IPS-20b (cell line): Measurements from ENCODE around the gene CUBN.
A peak's percentile ranks its signal among the peaks of the same experiment; 100 is the strongest.

ENCODE experiments used
- H3K27ac ChIP-seq: one replicate; pipeline ENCODE4 v1.5.1; 2013; ENCODE audit warnings: low read length
- H3K27me3 ChIP-seq: 2 replicates; pipeline ENCODE4 v1.6.1; 2013; ENCODE audit warnings: mild to moderate bottlenecking, low read length, inconsistent platforms; ENCODE audit not compliant: insufficient read depth
- H3K36me3 ChIP-seq: 2 replicates; pipeline ENCODE4 v1.6.1; 2013; ENCODE audit warnings: low read depth, mild to moderate bottlenecking, inconsistent platforms, low read length, moderate library complexity; ENCODE audit not compliant: insufficient read depth
- H3K4me1 ChIP-seq: 2 replicates; pipeline ENCODE4 v1.6.1; 2013; ENCODE audit warnings: mild to moderate bottlenecking, control low read depth, inconsistent platforms, low read length, moderate library complexity; ENCODE audit not compliant: insufficient read depth
- H3K4me3 ChIP-seq: 2 replicates; pipeline ENCODE4 v1.5.1; 2013; ENCODE audit warnings: mild to moderate bottlenecking, low read length, inconsistent platforms
- H3K9ac ChIP-seq: 2 replicates; pipeline ENCODE4 v1.6.1; 2013; ENCODE audit warnings: low read depth, mild to moderate bottlenecking, inconsistent platforms, low read length, moderate library complexity
- H3K9me3 ChIP-seq: 2 replicates; pipeline ENCODE4 v1.6.1; 2013; ENCODE audit warnings: mild to moderate bottlenecking, low read depth, low read length, inconsistent platforms; ENCODE audit not compliant: insufficient read depth

The CUBN gene

DNA sequence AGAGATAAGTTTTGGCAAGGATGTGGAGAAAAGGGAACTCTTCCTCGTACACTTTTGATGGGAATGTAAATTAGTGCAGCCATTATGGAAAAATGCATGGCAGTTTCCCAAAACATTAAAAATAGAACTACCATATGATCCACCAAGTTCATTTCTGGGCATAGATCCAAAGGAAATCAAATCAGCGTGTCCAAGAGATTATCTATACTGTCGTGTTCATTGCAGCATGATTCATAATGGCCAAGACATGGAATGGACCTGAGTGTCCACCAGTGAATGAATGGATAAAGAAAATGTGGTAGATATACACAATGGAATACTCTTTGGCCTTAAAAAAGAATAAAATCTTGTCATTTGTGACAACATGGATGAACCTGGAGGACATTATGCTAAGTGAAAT is 242.0 kb downstream of the CUBN start:
- Histone ChIP-seq H3K9ac (no peak overlapping the region), H3K4me3 (no peak overlapping the region), H3K27me3 (no peaks in the 10 kb centered on the region), H3K36me3 (no peaks in the 10 kb centered on the region), H3K27ac (no peak overlapping the region), H3K9me3 (no peaks in the 10 kb centered on the region), H3K4me1 (0 out of 2 replicates have a peak, but pooled peaks cover 3% of the 10 kb centered on the region)

DNA sequence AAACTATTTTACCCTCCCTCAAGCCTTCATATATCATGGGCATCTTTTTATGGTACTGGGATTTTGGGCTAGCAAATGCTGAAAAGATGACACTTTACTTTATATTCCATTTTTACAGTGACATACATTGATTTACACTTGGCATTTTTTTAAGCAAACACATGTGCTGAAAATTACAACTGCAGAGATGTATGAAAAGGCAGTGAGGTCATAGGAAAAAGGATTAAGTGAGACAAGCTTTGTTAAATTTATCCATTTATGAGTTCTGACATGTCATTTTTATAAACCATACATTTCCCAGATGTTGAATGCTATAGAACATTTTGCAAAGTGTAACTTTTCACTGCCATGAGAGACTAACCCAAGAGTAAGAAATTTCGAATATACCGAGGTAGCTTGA is 243.6 kb downstream of the CUBN start:
- no peaks in the 10 kb centered on the region for H3K27me3 ChIP-seq
- 0 out of 2 replicates have a peak, but pooled peaks cover 1% of the 10 kb centered on the region for H3K4me1 ChIP-seq
- H3K27ac ChIP-seq, result no peak overlapping the region
- H3K9me3 ChIP-seq, result no peaks in the 10 kb centered on the region
- no peak overlapping the region for H3K9ac ChIP-seq
- no peak overlapping the region for H3K4me3 ChIP-seq
- no peaks in the 10 kb centered on the region for H3K36me3 ChIP-seq

DNA sequence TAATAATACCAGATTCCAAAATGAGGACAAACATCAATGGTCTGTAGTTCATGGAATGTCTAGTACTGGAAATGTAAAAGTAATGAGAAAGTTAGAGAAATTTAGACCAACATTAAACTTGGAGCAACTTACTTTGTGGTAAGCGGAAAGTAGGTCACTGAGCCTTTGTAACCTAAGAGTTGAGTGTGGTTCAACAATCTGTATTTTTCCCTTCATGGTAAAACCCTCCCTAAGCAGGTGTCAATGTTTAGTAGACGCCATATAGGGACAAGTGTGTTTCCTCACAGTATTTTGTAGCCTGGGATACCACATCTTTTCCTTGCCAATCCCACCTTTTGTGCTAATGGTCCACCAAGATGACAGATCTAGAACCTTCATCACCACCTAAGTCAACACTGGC is 245.1 kb downstream of the CUBN start:
- no peak overlapping the region for H3K9ac ChIP-seq
- H3K4me1 ChIP-seq, result no peaks in the 10 kb centered on the region
- H3K27ac ChIP-seq, result no peak overlapping the region
- H3K36me3 ChIP-seq, result no peaks in the 10 kb centered on the region
- H3K4me3 ChIP-seq, result no peak overlapping the region
- H3K27me3 ChIP-seq, result no peaks in the 10 kb centered on the region
- no peaks in the 10 kb centered on the region for H3K9me3 ChIP-seq

DNA sequence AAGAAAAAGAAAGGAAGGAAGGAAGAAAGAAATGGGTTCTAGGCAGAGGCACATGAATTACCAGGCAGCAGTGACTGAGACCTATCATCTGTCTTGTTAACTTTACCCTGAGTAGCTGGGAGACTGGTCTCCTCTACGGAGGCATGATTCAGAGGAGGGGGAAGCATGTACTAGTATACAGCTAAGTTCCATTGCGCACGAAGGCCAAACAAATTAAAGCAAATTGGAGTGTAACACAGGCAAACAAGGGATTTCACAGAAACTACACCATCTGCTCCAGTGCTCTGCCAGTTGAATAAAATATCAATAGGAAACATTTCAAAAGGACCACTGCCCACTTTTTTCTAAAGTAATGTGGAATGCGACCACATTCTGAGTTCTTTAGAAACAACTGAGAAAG is 246.5 kb downstream of the CUBN start:
- Histone ChIP-seq H3K4me3 (no peak overlapping the region), H3K4me1 (no peaks in the 10 kb centered on the region), H3K9ac (no peak overlapping the region), H3K27me3 (no peaks in the 10 kb centered on the region), H3K36me3 (no peaks in the 10 kb centered on the region), H3K27ac (no peak overlapping the region), H3K9me3 (no peaks in the 10 kb centered on the region)

DNA sequence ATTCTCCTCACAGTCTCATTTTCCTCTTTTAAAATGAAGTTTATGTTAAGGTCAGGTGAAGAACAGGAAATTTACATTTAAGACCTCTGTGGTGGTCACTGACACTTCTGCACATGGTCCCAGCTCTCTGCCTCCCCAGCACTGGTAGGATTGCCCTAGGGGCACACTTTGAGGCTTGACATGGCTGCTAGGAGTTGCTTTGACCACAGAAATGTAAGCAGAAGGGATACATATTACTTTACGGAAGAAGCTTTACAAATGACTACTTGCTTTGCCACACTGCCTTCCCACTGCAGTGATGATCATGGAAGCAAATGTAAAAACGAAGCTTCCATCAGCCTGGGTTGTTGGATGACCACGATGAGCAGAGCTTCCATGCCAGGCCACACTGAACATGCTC is 259.3 kb downstream of the CUBN start:
- H3K4me3 ChIP-seq, result no peak overlapping the region
- H3K27me3 ChIP-seq, result no peaks in the 10 kb centered on the region
- H3K9ac ChIP-seq, result no peak overlapping the region
- no peaks in the 10 kb centered on the region for H3K9me3 ChIP-seq
- H3K4me1 ChIP-seq, result peaks cover 25% of the 10 kb centered on the region
- no peak overlapping the region for H3K27ac ChIP-seq
- H3K36me3 ChIP-seq, result no peaks in the 10 kb centered on the region

DNA sequence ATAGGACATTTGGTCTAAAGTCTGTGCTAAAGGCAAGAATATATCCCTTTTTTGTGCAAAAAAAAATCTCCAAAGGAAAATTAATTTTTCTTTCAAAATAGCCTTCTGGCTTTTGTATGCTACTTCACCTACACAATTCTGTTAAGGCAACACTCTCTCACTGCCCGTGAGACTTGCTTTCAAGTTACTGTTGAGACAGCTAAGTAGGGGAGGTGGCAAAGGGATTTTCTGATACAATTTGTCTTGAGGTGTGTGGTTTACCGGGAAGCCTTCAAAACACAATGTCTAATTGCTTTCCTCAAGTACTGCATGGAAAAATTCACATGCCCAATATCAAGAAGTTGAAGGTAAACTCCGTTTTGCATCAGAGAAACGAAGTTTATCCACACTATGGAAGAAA is 261.6 kb downstream of the CUBN start:
- Histone ChIP-seq H3K27me3 (no peaks in the 10 kb centered on the region), H3K4me1 (peaks cover 25% of the 10 kb centered on the region), H3K36me3 (no peaks in the 10 kb centered on the region), H3K9ac (peak overlapping the region; percentile 31; the same call in 1 of the 2 replicates), H3K27ac (peak overlapping the region; percentile 24), H3K9me3 (no peaks in the 10 kb centered on the region), H3K4me3 (peak overlapping the region; percentile 46; the same call in 1 of the 2 replicates)

DNA sequence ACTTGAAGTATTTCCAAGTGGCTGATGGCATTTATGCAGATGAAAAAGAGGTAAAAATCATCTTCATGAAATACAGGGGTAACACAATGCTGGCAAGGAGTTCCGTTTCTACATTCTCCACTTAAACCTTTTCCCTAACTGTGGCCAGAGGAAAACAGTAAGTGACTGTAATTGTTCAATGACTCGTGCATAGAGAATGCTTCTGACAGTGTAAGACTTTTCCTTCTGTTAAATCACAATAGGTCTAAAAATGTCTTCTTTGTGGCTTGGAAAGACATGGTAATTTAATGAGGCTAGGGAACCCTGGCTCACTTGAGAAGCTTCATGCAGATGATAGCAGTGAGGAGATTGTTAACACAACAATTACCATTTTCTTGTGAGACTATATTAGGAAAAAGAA is 262.1 kb downstream of the CUBN start:
- peak overlapping the region; percentile 24 for H3K27ac ChIP-seq
- no peaks in the 10 kb centered on the region for H3K9me3 ChIP-seq
- peak overlapping the region; percentile 31; the same call in 1 of the 2 replicates for H3K9ac ChIP-seq
- peaks cover 25% of the 10 kb centered on the region for H3K4me1 ChIP-seq
- no peaks in the 10 kb centered on the region for H3K36me3 ChIP-seq
- no peaks in the 10 kb centered on the region for H3K27me3 ChIP-seq
- peak overlapping the region; percentile 46; the same call in 1 of the 2 replicates for H3K4me3 ChIP-seq

DNA sequence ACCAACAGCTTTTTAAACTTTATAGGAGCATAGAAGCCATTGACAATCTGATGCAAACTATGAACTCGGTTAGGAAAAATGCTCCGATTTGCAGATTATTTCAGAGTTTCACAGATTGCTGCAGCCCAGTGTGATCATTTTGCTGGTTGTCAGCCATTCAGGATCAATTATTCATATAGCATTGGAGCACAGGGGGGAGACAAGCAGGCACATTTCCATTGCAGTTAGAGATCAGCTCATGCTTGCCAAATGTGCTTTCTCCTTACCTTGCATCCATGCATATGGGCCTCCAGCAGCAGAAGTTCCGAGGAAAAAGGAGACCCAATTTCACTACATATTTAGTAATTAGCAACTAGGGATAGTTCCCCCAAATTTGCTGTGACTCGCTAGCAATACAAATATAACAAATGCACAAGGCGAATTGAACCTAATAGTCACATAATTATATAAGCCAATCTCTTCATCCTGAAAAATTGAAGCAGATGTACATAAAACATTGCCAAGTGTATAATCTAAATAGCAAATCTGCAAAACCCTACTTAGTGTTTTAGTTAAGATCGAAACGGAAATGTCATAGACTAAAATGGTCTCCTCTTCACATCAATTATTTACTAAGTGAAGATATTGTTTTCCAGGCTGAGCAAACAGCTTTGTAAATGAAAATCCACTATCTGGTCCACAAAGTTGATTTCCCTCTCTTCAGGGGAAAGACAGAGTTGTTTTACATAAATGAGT is 262.9 kb downstream of the CUBN start:
- no peaks in the 10 kb centered on the region for H3K9me3 ChIP-seq
- H3K4me1 ChIP-seq, result peaks cover 25% of the 10 kb centered on the region
- H3K27me3 ChIP-seq, result no peaks in the 10 kb centered on the region
- H3K9ac ChIP-seq, result no peak overlapping the region; the same call in 1 of the 2 replicates
- peak overlapping the region; percentile 46; the same call in 1 of the 2 replicates for H3K4me3 ChIP-seq
- H3K27ac ChIP-seq, result no peak overlapping the region
- no peaks in the 10 kb centered on the region for H3K36me3 ChIP-seq

DNA sequence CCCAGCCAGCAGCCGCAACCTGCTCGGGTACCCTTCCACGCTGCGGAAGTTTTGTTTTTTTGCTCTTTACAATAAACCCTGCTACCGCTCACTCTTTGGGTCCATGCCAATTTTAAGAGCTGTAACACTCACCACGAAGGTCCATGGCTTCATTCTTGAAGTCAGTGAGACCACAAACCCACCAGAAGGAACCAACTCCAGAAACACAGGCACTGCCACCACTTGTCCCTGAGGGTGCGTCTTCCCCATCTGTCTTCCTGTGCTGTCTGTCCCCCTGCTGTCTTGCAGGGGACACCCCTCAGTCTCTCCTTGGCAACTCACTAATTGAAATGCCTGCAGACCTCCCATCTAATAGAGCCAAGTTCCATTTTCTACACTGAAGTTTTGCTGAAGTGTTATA is 263.8 kb downstream of the CUBN start:
- H3K9me3 ChIP-seq, result no peaks in the 10 kb centered on the region
- H3K27ac ChIP-seq, result no peak overlapping the region
- peaks cover 25% of the 10 kb centered on the region for H3K4me1 ChIP-seq
- no peak overlapping the region for H3K4me3 ChIP-seq
- H3K36me3 ChIP-seq, result no peaks in the 10 kb centered on the region
- H3K9ac ChIP-seq, result no peak overlapping the region
- H3K27me3 ChIP-seq, result no peaks in the 10 kb centered on the region

DNA sequence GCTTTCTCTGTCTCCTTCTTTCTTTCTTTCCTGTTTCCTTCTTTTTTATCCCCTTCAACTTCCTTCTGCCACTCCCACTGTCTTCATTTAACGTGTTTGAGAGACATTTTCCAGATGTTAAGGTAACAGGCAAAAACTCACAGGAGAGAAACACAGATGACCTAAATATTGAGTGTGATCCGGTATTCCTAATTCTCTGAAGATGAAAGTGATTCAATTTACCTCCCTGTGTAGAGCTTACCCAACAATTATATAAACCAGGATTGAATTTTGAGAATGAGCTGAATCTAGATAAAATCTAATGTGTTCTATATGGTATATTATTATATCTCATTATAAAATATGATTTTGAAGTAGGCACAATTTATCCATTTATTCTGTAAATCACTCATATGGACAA is 265.8 kb downstream of the CUBN start:
- Histone ChIP-seq H3K9ac (no peak overlapping the region), H3K4me1 (peaks cover 25% of the 10 kb centered on the region), H3K27ac (no peak overlapping the region), H3K9me3 (no peaks in the 10 kb centered on the region), H3K27me3 (no peaks in the 10 kb centered on the region), H3K4me3 (no peak overlapping the region), H3K36me3 (no peaks in the 10 kb centered on the region)

DNA sequence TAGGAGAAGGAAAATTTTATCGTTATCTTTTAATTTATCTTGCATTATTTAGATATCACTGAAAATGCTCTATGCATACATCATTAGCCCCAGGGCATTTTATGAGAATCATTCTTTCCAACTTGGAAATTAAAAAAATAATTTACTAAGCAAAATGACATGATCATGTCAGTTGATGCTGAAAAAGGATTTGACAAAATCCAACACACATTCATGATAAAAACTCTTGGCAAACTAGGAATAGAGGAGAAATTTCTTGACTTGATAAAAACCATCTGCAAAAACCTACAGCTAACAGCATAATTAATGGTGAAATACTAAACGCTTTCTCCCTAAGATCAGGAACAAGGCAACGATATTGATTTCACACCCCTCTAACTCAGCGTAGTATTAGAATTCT is 272.2 kb downstream of the CUBN start:
- H3K4me3 ChIP-seq, result no peak overlapping the region
- H3K9me3 ChIP-seq, result no peaks in the 10 kb centered on the region
- no peak overlapping the region for H3K27ac ChIP-seq

DNA sequence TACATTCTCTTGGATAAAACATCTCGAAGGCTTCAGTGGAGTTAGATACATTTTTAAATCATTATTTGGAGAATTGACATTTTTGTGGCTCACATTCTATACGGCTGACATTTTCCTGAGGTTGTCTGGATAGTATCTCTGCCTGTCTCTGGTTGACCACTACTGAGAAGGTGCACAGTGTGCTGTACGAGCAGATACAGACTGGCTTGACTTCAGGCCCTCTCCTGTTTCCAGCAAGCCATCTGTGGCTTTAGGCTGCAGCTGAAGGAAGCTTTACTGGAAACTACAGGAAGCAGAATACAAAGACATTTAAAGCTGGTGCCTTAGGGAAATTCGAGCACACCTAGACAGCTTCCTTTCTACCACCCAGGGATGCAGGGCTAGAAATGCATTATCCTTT is 273.0 kb downstream of the CUBN start:
- Histone ChIP-seq H3K4me3 (no peak overlapping the region), H3K27ac (peak overlapping the region; percentile 46), H3K4me1 (peaks cover 14% of the 10 kb centered on the region), H3K36me3 (no peaks in the 10 kb centered on the region), H3K27me3 (no peaks in the 10 kb centered on the region), H3K9ac (peak overlapping the region; percentile 41; the same call in 1 of the 2 replicates), H3K9me3 (no peaks in the 10 kb centered on the region)

More for the DNA sequence above, 272.2 kb downstream of the CUBN start:
- Histone ChIP-seq H3K36me3 (no peaks in the 10 kb centered on the region), H3K9ac (no peak overlapping the region), H3K4me1 (peaks cover 14% of the 10 kb centered on the region), H3K27me3 (no peaks in the 10 kb centered on the region)
